HepG2 (cell line): Measurements from ENCODE around the gene ASIC2. TPM values are rescaled to one million over a fixed set of nuclear protein-coding genes. Genes with fewer than 3 reads are reported as not detected.

ENCODE experiments used
- ATAC-seq: fragments of 200-7000 bp; cut with Tn5 transposase; 3 replicates; pipeline ENCODE4 v1.9.1; 2020; ENCODE audit warnings: mild to moderate bottlenecking, moderate library complexity
- BruUV-seq: library from RNA; stranded (reverse); fragments of 400-500 nt; replicated peaks from 2 replicates; lab custom pipeline; 2021; lab: Mats Ljungman, UMichigan
- CTCF ChIA-PET: fragments of 300-600 bp; formaldehyde crosslinking; extraction: SDS; loops from one replicate; lab custom pipeline; 2021; ENCODE audit warnings: low total read pairs, inconsistent platforms, low intra/inter-chr PET ratio; lab: Yijun Ruan, JAX
- POLR2A ChIA-PET: fragments of 350-600 bp; sonication (Branson Sonifier 250); formaldehyde crosslinking; loops from one replicate; lab custom pipeline; 2020; ENCODE audit warnings: antibody characterized with exemption, inconsistent platforms; lab: Yijun Ruan, JAX
- DNase-seq: peaks from one replicate; pipeline ENCODE4 v3.0.0-alpha.2; 2015; ENCODE audit warnings: low spot score
- FAIRE-seq: peaks from 3 replicates; lab custom pipeline; 2011; peaks lifted over from hg19 to GRCh38; lab: Jason Lieb, UNC
- H2AFZ ChIP-seq: one replicate; pipeline ENCODE4 v1.6.1; 2011; ENCODE audit warnings: low read length, inconsistent platforms
- H3K27ac ChIP-seq: fragments of 300-600 bp; 3 replicates; pipeline ENCODE4 v1.8.0; 2011; ENCODE audit warnings: mixed run types, mild to moderate bottlenecking, mixed read lengths, low read length, inconsistent platforms; ENCODE audit not compliant: insufficient read depth; ENCODE audit errors: extremely low read length
- H3K27me3 ChIP-seq, 2 experiments: fragments of 200-600 bp in 1 of 2; 2 replicates in 1 of 2; 3 replicates in 1 of 2; pipeline versions ENCODE4 v1.6.0 to v1.8.0; 2011; ENCODE audit warnings: low read length in 2 of 2, mild to moderate bottlenecking in 2 of 2, moderate library complexity in 2 of 2, inconsistent platforms in 1 of 2; ENCODE audit not compliant: insufficient read depth in 2 of 2, control insufficient read depth in 1 of 2
- H3K36me3 ChIP-seq, 2 experiments: fragments of 200-600 bp in 1 of 2; replicated peaks in 1 of 2; 2 replicates in 1 of 2; 3 replicates in 1 of 2; pipeline versions ENCODE4 v1.5.1 to v1.8.0; 2011; ENCODE audit warnings: low read length in 2 of 2, inconsistent platforms in 1 of 2; ENCODE audit not compliant: insufficient read depth in 2 of 2, control insufficient read depth in 1 of 2
- H3K4me1 ChIP-seq: 2 replicates; pipeline ENCODE4 v1.5.1; 2012; ENCODE audit warnings: low read length, inconsistent platforms; ENCODE audit not compliant: insufficient read depth
- H3K4me2 ChIP-seq: 2 replicates; pipeline ENCODE4 v1.6.0; 2011; ENCODE audit warnings: low read depth, low read length, inconsistent platforms
- H3K4me3 ChIP-seq, 3 experiments: fragments of 200-600 bp in 1 of 3; sonication (generic), shearing (Covaris generic) in 1 of 3; replicated peaks in 1 of 3; 2 replicates each; pipeline ENCODE4 v1.5.1; 2011 to 2016; ENCODE audit warnings: low read length in 3 of 3, inconsistent platforms in 2 of 3, low read depth in 2 of 3, mild to moderate bottlenecking in 2 of 3, control low read depth in 1 of 3, mixed read lengths in 1 of 3; ENCODE audit not compliant: insufficient read depth in 1 of 3
- H3K79me2 ChIP-seq: one replicate; pipeline ENCODE4 v1.6.1; 2011; ENCODE audit warnings: low read length, inconsistent platforms; ENCODE audit not compliant: insufficient read depth
- H3K9ac ChIP-seq: 2 replicates; pipeline ENCODE4 v1.6.0; 2011; ENCODE audit warnings: mild to moderate bottlenecking, low read depth, low read length, inconsistent platforms; ENCODE audit not compliant: insufficient read depth
- H3K9me3 ChIP-seq: 2 replicates; pipeline ENCODE4 v1.5.1; 2012; ENCODE audit warnings: mild to moderate bottlenecking, low read length
- H4K20me1 ChIP-seq: 2 replicates; pipeline ENCODE4 v1.6.0; 2011; ENCODE audit warnings: inconsistent platforms, mild to moderate bottlenecking, low read length, moderate library complexity; ENCODE audit not compliant: insufficient read depth
- BCL6 ChIP-seq: IDR thresholded peaks from 2 replicates; pipeline ENCODE4 v1.6.1; 2016; ENCODE audit warnings: missing genetic modification reagents, missing compliant biosample characterization
- IKZF5 ChIP-seq: IDR thresholded peaks from 2 replicates; pipeline ENCODE4 v1.6.1; 2018; ENCODE audit warnings: missing genetic modification reagents, mild to moderate bottlenecking, missing compliant biosample characterization
- KLF9 ChIP-seq: IDR thresholded peaks from 2 replicates; pipeline ENCODE4 v1.6.1; 2016; ENCODE audit warnings: low read depth
- MXD4 ChIP-seq: IDR thresholded peaks from 2 replicates; pipeline ENCODE4 v1.6.1; 2016; ENCODE audit warnings: mild to moderate bottlenecking, missing biosample characterization, missing genetic modification reagents
- NAIF1 ChIP-seq: sonication (generic); formaldehyde crosslinking; IDR thresholded peaks from 2 replicates; pipeline ENCODE4 v1.5.0; 2020; ENCODE audit warnings: mild to moderate bottlenecking, missing genetic modification reagents, borderline replicate concordance
- NRL ChIP-seq: sonication (generic); formaldehyde crosslinking; IDR thresholded peaks from 2 replicates; pipeline ENCODE4 v1.5.0; 2020; ENCODE audit warnings: missing genetic modification reagents, mild to moderate bottlenecking, moderate library complexity, borderline replicate concordance
- POLR2AphosphoS2 ChIP-seq: IDR thresholded peaks from 2 replicates; pipeline ENCODE4 v1.6.1; 2011; ENCODE audit warnings: low read depth, low read length, improper control_type of control experiment
- SKIL ChIP-seq: sonication (generic); formaldehyde crosslinking; IDR thresholded peaks from 2 replicates; pipeline ENCODE4 v1.8.0; 2022; ENCODE audit warnings: missing genetic modification reagents, mild to moderate bottlenecking, moderate library complexity, borderline replicate concordance
- ZNF3 ChIP-seq: IDR thresholded peaks from 2 replicates; pipeline ENCODE4 v1.7.0; 2017; ENCODE audit warnings: inconsistent platforms
- ZNF362 ChIP-seq: sonication (generic); formaldehyde crosslinking; IDR thresholded peaks from 2 replicates; pipeline ENCODE4 v1.4.0; 2020; ENCODE audit warnings: missing genetic modification reagents, mild to moderate bottlenecking, borderline replicate concordance
- ZNF407 ChIP-seq: sonication (generic); formaldehyde crosslinking; IDR thresholded peaks from one replicate; pipeline ENCODE4 v1.5.1; 2020; ENCODE audit warnings: mild to moderate bottlenecking, missing genetic modification reagents; ENCODE audit errors: not compliant biosample characterization
- ZNF746 ChIP-seq: sonication (generic); formaldehyde crosslinking; IDR thresholded peaks from 2 replicates; pipeline ENCODE4 v1.8.0; 2022; ENCODE audit warnings: mild to moderate bottlenecking, missing genetic modification reagents
- ZNF777 ChIP-seq: sonication (generic); formaldehyde crosslinking; IDR thresholded peaks from 2 replicates; pipeline ENCODE4 v1.4.0; 2020; ENCODE audit warnings: missing genetic modification reagents
- WGBS: methylation state at CpG from one replicate; pipeline ENCODE4 v1.1.6; 2017; ENCODE audit warnings: low lambda C conversion rate; 5-methylcytosine and 5-hydroxymethylcytosine counted together
- in situ Hi-C: cut with HindIII; loops from 2 replicates; pipeline ENCODE4 v1.10.0; 2017; ENCODE audit warnings: low pct_unique_long_range_greater_than_20kb; ENCODE audit not compliant: extremely low pct_ligation_motif_present
- intact Hi-C: fragments of 100-400 bp; cut with micrococcal nuclease; formaldehyde crosslinking; loops from one replicate; pipeline ENCODE4 v1.10.0; 2022; ENCODE audit not compliant: unreplicated experiment
- polyA plus RNA-seq, 8 experiments: library from polyadenylated mRNA; depleted of rRNA in 3 of 8; stranded (reverse) in 7 of 8; unstranded in 1 of 8; fragments of >200 nt; fragmentation: Illumina TruSeq in 4 of 8; extraction: Trizol in 4 of 8; gene quantifications; 2 replicates each; pipeline versions ENCODE4 v1.2.1 to v1.2.3, GENCODE V29; 2011 to 2016; ENCODE audit warnings: low read depth in 4 of 8, missing spikeins in 1 of 8, mixed read lengths in 1 of 8; ENCODE audit not compliant: insufficient read depth in 1 of 8
- total RNA-seq, 5 experiments: library from RNA; depleted of rRNA; stranded (reverse); fragments of >200 nt; fragmentation: Illumina TruSeq; extraction: Trizol; gene quantifications; 2 replicates each; pipeline ENCODE4 v1.2.3, GENCODE V29; 2016; ENCODE audit warnings: low read depth in 1 of 5

Gene ASIC2
- total and polyA plus RNA-seq, 2 of the 13 experiments (the other 11 are each of a cell fraction or from before 2014, with no cell fraction given), result not detected

- Histone ChIP-seq H3K9me3 (no peaks in the 10 kb centered on the region), H3K36me3 (no peaks in the 10 kb centered on the region), H4K20me1 (0 out of 2 replicates have a peak, but pooled peaks cover 2% of the 10 kb centered on the region), H2AFZ (no peak overlapping the region), H3K27ac (no peak overlapping the region), H3K4me3 (no peak overlapping the region), H3K4me2 (no peak overlapping the region), H3K9ac (no peak overlapping the region), H3K4me1 (no peaks in the 10 kb centered on the region), H3K27me3 (peaks cover 1 to 13% of the 10 kb centered on the region in 2 experiments; a peak in 4 of 5 replicates), H3K79me2 (no peaks in the 10 kb centered on the region)
- no peak for DNase-seq
- in situ Hi-C loops (no loop called here), intact Hi-C loops (no loop called here)
- ATAC-seq, result no peak
- BruUV-seq, result no TSS peak
- ChIA-PET POLR2A (no interaction called here), CTCF (no interaction called here)
- 4% methylated on average over 7 of the region's 10 CpGs for WGBS
- FAIRE-seq, result no peak
- TF ChIP-seq NAIF1 (CRISPR knock-in tag) (no peak), BCL6 (no peak), ZNF3 (CRISPR knock-in tag) (no peak), NRL (CRISPR knock-in tag) (no peak), KLF9 (CRISPR knock-in tag) (no peak), ZNF746 (CRISPR knock-in tag) (no peak), IKZF5 (CRISPR knock-in tag) (no peak), SKIL (CRISPR knock-in tag) (no peak), ZNF407 (CRISPR knock-in tag) (no peak), MXD4 (CRISPR knock-in tag) (no peak), ZNF362 (CRISPR knock-in tag) (no peak), ZNF777 (no peak), POLR2AphosphoS2 (no peak)
Measured at GRCh38 chr17:33260638-33261037, 32.5 kb downstream of the ASIC2 start.
